ENCODE results near the gene PCSK6.

DNA sequence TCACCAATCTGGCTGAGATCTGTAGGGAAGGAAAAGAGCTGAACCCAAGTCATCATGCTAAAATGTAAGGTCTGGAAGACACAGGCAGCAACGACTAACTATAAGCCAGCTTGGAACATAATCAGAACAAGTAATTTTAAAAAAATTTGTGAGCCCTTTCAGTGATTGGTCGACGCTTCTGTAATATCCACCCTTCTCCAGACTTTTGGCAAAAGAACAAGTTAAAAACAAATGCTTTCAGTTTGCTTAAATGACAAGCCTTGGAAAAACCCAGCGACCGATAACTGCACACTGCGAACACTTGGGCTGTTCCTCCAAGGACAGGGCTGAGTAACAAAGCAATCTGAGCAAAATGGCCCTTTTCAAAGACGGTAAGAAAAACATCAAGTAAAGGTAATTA, 49.6 kb downstream of the PCSK6 start:
- TF ChIP-seq POLR2A (IDR thresholded peaks at IDR 0.05; ENCODE audit: low read length) (no peak), GATA1 (IDR thresholded peaks at IDR 0.05; ENCODE audit: low read depth, low read length) (no peak)

All from erythroblast (primary cell).